HG02943 (cell line): ENCODE results near the gene MDM2.
"Not testable (repeated sequence)": the region's sequence is repeated elsewhere in the genome, so short reads cannot be mapped to it uniquely, and the experiment has no call there.

Source experiments
- ATAC-seq: cut with Tn5 transposase; IDR thresholded peaks from one replicate; pipeline ENCODE4 v1.9.1; 2021; ENCODE audit warnings: mild to moderate bottlenecking, low read depth, moderate library complexity; ENCODE audit not compliant: unreplicated experiment

The MDM2 gene

DNA sequence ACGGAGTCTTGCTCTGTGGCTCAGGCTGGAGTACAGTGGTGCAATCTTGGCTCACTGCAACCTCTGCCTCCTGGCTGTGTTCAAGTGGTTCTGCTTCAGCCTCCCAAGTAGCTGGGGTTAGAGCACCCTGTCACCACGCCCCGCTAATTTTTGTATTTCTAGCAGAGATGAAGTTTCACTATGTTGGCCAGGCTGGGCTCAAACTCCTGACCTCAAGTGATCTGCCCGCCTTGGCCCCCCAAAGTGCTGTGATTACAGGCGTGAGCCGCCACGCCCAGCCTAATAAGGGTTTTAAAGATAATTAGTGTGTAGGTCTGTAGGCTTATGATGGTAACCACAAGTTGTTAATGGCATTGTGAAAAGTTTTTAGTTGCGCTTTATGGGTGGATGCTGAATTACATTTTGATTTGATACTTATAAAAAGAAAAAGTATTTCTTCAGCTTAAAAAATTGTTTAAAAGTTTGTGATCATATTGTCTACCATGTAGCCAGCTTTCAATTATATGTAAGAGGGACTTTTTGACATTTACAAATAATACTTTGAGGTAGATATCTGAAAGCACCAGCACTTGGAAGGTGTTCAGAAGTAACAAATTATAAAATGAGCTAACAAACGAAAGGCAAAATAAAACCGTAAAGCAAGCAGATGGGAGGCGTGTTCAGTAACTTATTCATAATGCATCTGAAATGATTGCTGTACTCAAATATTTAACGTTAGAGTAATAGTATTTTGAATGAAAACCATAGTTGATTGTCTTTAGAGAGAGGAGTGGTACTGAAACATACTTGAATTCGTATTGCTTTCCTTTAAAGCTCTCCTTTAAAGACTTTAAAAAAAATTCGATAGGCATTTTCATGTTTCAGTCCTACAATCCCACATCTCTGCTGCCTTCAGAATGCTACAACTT lies 37.1 kb downstream of the MDM2 start:
- ATAC-seq = no peak

DNA sequence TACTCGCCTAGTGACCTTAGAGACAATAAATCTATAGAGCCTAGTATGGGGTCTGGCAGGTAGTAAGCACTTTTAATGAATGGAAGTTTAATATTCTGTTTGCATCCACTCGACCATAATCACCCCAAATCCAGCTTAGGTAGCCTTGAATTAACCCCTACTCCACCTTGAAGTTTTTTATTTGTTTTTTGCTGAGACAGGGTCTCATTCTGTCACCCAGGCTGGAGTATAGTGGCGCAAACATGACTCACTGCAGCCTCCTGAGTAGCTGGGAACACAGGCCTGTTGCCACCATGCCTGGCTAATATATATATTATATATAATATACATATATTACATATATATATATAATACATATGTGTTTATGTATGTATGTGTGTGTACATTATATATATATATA lies 38.8 kb downstream of the MDM2 start:
- no peak for ATAC-seq

DNA sequence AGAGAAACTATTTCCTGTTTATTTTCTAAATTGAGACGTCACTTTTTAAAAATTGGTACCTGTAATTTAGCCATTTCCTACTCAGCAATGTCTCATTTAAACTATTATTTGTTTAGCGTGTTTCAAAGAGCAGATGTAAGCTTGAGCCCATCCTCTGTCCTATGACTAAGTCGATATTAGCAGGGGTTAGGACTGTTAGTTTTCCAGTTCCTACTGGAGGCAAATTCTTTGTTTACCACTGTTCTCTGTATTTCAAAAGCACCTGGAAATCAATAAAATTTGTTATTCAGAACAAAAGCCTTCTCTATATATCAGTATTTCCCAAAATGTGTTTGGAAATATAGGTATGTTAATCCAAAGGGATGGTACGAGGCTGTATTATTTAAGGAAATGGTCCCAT lies 42.4 kb downstream of the MDM2 start:
- no peak for ATAC-seq

DNA sequence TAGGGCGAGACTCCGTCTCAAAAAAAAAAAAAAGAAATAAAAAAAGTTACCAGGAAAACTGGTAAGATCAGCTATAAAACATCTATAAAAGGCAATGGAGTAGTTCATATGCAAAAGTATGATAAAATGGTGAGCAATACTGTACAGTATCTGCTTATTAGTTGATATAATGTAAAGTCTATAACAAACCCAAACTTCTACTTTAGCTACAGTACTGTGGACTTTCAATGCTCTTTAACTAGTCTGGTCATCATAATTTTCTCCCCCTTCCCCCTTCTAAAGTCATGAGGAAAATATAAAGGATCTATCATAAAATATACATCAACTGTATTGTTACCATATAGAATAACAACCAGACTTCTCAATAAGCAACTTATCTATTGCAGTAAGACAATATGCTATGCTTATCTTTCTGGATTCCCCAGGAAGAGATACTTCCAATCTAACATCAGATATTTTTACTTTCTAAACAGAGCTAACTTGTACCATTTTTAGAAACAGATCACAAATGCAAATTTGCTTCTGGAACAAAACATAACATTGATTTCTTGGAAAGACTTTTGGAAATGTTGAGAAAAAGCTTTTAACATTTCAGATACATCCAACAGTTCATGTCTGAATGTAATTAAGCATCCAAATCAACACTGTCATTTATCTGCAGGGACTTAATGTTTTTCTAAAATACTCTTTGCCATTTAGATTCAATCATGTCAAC lies 43.8 kb downstream of the MDM2 start:
- no peak for ATAC-seq

DNA sequence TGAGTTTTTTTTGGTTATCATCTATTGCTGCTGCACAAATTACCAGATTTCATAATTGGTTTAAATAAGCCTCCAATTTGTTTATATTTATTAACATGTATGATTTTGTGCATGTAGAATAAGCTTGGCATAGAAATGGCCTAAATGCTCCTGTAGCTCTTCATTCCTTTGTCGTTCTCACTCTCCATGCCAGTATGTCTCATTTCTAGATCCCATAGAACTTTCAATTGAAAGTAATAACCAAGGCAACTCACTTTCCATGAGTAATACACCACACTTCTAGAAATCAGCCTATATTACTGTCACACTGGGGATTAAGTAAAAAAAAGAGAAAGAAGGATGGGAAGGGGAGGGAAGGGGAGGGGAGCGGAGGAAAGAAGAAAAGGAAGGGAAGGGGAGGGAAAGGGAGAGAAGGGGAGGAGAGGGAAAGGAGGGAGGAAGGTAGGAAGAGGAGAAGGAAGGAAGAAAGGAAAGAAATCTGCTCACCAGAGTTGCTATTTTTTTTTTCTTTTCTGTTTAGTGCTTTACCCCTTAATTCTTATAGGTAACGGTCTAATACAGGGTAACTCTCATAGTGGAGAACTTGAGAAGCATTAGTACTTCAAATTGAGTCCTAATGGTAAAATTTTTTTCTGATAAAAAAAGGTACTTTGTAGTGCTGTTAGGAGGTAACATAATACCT lies 45.6 kb downstream of the MDM2 start:
- no peak for ATAC-seq

DNA sequence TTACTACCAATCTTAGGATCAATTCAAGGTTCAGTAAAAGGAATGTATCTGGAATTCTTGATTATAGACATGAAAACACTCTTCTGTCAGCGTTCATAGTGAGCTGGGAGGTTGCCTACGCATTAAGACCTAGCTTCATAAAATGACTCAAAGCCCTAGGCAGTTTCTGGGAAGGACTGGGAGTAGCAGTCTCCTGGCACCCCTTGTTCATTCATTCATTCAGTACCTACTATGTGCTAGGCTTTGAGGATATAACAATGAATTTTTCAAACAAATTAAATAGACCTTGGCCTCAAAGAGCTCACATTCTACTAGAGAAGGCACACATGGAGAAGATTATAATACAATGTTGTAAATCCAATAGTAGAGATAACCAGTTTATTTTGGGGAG lies 46.1 kb downstream of the MDM2 start:
- ATAC-seq = no peak

DNA sequence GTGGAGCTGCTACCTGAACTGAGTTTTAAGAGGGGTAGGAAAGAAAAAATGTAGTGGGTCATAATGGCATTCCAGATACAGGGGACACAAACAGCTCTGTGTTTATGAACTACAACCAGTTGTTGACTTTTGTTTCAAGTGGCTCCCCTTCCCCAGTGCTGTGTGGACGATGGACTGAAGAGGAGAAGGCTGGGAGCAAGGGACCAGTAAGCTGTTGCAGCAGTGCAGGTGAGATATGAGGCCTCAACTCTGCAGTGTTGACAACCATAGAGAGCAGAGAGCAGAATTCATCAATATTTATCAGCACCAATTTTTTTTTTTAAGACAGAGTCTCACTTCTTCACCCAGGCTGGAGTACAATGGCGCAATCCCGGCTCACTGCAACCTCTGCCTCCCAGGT lies 46.6 kb downstream of the MDM2 start:
- no peak for ATAC-seq

DNA sequence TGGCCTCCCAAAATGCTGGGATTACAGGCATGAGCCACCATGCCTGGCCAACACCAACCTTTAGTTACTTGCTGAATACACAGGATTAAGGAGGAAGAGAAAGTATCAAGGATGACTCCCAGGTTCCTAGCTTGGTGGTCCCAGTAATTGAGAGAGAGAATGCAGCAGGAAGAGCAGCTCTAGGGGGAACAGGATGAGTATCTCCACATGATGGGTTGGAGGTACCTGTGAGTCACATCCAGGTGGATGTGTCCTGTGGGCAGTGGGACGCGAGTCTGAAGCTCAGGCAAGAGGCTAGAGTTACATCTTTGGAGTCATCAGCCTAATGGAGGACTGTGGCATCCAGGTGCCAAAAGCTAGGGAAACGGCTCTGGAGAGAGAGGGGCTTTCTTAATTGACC lies 47.1 kb downstream of the MDM2 start:
- no peak for ATAC-seq

DNA sequence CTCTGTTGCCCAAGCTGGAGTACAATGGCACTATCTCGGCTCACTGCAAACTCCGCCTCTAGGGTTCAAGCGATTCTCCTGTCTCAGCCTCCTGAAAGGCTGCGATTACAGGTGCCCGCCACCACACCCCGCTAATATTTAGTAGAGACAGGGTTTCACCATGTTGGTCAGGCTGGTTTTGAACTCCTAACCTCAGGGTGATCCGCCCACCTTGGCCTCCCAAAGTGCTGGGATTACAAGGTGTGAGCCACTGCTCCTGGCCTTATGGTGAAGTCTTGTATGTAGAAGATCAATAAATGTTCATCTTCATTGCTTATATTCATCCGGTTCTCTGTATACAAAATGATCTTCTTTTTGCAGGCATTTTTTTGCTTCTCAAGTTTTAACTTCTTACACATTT lies 47.8 kb downstream of the MDM2 start:
- no peak for ATAC-seq

DNA sequence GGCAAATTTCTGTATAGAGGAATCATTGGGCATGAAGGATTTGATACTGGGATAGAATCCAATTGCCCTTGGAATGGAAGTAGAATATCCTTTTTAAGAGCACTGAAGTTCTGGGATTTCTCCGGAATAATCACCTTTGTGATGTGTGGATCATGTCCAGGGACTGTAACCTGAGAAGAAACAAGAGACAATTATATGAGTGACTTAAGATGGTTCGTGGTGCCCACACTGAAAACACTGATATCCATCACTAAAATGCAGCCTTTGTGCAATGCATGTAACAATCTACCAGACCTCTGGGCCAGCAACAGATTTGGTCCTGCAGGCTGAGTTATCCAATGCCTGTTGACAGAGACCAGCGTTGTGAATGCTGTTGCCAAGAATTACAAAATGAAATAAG lies 48.5 kb downstream of the MDM2 start:
- ATAC-seq = no peak

DNA sequence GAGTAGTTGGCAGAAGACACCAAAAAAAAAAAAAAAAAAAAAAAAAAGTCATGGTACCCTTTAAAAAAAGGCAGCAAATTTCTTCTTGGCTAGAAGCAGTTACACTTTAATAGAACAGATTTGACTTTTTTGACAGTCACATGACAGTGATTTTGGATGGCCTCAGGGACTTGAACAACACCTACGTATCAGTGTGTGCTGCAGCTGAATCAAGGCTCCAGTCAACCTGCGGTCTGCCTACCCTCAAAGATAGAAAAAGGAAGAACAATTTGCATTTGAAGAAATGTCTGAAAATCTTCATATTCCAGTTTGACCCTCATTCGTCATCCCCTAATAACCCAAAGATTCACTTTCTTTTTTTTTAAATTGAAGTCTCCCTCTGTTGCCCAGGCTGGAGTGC lies 53.9 kb downstream of the MDM2 start:
- ATAC-seq = no peak

DNA sequence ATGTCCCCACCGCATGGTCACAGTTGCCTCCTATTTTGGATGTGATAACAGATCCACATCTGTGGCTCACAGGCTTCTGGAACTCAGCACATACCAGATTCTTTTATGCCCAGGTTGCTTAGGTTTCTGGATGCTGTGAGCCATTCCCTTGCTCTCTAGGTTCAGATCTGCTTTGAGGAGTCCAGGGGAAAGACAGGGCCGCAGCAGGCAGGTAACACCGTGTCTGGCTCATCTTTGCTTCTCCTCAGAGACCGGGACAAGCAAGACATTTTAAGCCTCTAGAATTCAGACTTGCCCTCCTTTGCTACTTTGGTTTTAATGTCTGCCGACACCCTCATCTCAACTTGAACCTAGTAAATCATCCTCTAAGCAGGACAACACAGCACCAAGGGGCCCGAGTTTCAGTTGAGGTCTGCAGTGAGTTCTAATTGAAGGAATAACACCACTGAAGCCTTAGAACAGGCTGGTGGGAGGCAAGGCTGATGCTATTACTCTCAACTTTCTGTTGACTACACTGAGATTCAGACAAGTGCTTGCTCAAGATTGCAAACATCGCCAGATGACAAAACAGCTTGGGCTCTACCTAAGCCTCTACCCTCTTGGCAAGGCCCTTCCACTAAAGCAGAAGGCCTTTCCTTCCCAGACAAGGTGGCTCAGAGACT lies 55.3 kb downstream of the MDM2 start:
- ATAC-seq = no peak

DNA sequence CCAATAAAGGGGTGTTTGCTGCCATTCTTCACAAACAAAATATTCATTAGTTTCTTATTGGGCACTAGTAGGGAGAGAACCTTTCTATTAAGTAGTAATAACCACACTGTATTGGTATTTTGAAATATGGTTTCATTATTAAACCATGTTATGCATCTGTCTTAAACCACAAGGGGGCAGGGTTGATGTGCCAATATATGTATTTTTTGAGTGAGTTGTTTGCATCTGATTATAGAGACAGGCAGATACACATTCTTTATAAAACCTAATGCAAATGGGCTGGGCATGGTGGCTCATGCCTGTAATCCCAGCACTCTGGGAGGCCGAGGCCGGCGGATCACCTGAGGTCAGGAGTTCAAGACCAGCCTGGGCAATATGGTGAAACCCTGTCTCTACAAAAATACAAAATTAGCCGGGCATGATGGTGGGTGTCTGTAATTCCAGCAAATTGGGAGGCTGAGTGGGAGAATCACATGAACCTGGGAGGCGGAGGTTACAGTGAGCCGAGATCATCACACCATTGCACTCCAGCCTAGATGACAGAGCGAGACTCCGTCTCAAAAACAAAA lies 56.0 kb downstream of the MDM2 start:
- ATAC-seq = not testable (repeated sequence)

DNA sequence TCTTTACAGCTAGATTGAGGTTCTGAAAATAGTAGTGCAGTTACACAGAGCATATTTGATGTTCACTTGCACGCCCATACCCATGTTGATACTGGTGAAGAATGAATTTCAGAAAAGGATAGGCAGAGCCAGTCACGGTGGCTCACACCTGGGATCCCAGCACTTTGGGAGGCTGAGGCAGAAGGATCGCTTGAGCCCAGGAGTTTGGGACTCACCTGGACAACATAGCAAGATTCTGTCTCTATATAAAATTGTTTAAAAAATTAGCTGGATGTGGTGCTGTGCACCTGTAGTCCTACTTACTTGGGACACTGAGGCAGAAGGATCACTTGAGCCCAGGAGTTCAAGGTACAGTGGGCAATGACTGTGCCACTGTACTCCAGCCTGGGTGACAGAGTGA lies 56.6 kb downstream of the MDM2 start:
- ATAC-seq = no peak

DNA sequence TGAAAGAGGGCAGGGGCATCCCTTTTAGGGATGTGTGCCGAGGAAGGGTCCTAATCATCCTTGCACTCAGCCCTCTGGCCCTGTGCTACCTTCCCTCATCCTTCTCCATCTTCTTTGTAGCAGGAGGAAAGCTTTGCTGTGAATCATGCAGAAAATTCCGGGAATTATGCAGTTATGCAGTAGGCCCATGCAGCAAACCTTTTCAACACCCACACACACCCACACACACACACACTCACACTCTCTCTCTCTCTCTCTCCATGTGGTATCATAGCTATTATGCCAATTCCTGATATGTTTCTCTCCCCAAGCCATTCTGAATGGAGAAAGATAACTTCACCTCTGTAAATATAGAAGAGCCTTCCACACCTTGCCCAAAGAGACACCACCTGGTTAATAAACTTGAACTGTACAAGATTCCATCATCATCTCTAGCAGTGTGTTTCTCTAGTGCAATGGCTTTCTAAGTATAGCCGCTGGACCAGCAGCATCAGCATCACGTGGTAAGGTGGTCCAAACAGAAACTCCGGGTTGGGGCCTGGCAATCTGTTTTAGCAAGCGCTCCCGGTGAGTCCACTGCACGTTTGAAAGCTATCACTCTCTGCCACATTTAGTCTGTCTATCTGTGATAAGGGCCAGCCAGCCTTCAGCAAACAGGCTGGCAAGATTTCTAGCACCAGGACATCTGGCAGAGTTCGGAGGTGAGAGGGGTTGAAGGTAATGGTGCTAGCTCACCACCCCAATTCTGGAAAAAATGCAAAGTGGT lies 57.6 kb downstream of the MDM2 start:
- no peak for ATAC-seq

DNA sequence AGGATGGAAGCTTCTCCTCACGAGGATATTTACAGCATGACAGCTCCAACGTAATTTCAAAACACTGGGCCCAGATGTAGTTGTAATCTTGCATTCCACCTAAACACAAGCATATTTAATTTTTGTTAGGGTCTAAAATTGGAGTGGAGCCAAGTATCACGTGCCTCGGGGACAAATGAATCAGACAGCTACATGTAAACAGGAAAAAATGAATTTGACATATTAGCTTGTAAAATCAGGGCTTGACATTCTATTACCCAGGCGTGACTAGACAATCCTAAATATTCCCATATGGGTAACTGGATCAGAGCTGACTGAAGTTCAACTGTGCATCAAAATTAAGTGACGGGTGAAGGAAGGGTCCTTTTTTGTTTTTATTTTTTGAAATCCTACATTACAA lies 59.0 kb downstream of the MDM2 start:
- ATAC-seq = no peak

DNA sequence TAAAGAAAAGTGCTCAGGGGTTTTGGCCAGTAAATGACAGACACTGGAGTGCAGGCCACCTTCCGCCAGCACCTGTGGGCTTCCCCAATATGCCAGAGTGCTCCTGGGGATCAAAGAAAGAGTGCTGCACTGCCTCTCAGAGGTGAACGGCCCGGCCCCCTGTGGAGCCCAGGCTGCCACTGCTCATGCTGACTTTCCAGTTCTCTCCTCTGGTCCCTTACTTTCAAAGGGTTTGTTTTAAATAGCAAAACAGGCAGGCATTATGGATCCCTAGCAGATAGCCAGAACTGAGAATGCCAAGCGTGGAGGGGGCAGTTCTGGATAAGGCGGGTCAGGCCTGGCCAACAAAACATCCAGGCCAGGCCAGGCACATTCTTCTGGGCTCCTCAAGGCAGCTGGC lies 59.6 kb downstream of the MDM2 start:
- no peak for ATAC-seq

DNA sequence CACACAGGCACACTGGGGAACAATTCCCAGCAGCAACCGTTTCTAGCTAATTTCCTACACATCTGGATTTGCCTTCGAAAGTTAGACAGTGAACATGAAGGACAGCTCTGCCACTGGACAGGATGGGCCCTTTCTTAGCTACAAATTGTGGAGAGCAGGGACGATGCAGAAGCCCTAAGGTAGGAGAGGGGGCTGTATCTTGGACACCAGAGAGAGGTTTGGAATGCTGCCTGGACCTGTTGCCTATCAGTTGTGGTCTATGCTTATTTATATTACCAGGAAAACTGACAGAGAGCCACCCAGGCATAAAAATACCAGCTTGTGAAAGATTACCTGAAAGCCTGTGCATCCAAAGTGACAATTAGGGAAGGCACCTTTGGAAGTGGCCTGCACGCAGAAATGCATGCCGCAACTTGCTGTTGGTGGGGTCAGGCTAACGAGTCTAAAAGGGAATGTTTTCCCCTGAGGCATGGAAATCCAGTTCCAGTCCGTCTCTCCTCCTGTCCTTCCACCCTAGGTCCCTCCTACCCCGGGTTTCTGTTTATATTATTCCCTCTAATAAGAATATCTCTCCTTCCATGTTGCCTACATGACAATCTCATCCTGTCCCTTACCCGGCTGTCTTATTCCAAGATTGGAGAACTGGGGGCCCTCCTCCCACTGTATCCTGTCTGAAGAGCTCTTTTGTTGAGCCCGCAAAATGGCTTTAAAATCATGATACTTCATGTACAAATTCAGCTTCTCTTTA lies 60.2 kb downstream of the MDM2 start:
- ATAC-seq = no peak

DNA sequence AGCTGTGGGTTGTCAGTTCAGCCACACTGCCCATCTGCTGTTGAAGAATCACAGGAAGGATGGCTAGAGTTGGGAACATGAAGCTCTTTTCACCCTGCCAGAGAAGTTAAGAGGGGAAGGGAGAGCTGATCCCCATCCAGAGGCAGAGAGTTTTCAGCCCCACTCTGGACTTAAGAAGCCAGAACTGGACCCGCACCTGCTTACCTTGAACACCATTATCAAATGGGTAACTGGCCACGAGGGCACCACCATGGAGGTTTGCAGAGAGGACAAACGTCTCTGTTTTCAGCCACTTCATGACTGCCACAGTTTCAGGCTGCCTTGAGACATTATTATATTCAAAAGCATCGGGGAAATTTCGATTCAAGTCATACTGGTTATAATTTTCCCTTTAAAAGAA lies 62.0 kb downstream of the MDM2 start:
- ATAC-seq = no peak
